ENCODE data around the gene ELMO1.

- TF ChIP-seq POLR2A (IDR thresholded peaks at IDR 0.05; ENCODE audit: low read length), result no peak
- no peak for TF ChIP-seq GATA1 (IDR thresholded peaks at IDR 0.05; ENCODE audit: low read depth, low read length)
Observed at GRCh38 chr7:37035631-37036030, 413.0 kb downstream of the ELMO1 start.
